ENCODE data around the gene HMGN1.
A peak's percentile ranks its signal among the peaks of the same experiment; 100 is the strongest.

The HMGN1 gene

DNA sequence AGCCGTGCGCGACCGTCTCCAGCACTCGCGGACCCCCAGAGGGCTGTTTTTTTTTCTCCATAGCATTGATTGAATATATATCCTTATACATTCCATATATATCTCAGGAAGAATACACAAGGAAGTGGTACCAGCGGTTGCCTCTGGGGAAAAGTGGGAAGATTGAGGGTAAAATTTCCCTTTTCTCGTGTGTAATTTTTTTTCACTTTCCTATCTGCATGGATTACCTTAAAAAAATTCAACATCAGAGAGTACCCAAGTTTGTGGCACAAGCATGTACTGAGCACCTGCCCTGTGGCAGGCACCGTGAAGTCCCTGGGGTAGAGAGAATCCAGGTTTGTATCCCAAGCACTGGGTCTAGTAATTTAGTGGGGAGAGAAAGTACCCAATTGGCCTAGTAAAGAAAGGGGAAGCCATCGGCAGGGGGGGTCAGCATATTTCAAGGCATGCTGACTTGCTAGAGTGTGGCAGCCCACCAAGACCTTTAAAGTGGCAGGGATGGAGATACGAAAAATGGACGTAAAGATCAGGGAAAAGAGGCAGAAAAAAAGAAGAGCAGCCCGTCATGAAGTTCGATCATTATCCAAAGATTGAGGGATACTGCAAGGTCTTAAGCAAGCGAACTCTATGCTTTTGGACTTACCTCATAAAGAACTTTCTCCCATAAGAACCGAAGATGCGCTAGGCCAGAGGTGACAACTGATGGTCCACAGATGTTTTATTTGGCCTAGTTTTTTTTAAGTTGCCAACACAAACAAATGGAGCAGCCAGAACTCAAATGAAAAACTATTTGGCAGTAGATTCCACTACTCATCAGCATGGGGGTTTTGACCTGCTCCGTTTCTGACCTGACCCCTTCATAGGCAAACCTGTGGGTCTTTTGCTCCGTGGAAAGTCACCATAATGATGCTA, 1.5 kb upstream of the HMGN1 start:
- no peak overlapping the region; the same call in 1 of the 2 replicates for H3K4me3 ChIP-seq (ENCODE audit: control insufficient read depth, low read depth, low read length)
- TF ChIP-seq, protein P1, sequence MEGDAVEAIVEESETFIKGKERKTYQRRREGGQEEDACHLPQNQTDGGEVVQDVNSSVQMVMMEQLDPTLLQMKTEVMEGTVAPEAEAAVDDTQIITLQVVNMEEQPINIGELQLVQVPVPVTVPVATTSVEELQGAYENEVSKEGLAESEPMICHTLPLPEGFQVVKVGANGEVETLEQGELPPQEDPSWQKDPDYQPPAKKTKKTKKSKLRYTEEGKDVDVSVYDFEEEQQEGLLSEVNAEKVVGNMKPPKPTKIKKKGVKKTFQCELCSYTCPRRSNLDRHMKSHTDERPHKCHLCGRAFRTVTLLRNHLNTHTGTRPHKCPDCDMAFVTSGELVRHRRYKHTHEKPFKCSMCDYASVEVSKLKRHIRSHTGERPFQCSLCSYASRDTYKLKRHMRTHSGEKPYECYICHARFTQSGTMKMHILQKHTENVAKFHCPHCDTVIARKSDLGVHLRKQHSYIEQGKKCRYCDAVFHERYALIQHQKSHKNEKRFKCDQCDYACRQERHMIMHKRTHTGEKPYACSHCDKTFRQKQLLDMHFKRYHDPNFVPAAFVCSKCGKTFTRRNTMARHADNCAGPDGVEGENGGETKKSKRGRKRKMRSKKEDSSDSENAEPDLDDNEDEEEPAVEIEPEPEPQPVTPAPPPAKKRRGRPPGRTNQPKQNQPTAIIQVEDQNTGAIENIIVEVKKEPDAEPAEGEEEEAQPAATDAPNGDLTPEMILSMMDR (IDR thresholded peaks at IDR 0.05; ENCODE audit: control insufficient read depth, insufficient read depth, low read depth, low read length, missing control alignments): no peak
- DNase-seq (ENCODE audit: low read depth): no peak

DNA sequence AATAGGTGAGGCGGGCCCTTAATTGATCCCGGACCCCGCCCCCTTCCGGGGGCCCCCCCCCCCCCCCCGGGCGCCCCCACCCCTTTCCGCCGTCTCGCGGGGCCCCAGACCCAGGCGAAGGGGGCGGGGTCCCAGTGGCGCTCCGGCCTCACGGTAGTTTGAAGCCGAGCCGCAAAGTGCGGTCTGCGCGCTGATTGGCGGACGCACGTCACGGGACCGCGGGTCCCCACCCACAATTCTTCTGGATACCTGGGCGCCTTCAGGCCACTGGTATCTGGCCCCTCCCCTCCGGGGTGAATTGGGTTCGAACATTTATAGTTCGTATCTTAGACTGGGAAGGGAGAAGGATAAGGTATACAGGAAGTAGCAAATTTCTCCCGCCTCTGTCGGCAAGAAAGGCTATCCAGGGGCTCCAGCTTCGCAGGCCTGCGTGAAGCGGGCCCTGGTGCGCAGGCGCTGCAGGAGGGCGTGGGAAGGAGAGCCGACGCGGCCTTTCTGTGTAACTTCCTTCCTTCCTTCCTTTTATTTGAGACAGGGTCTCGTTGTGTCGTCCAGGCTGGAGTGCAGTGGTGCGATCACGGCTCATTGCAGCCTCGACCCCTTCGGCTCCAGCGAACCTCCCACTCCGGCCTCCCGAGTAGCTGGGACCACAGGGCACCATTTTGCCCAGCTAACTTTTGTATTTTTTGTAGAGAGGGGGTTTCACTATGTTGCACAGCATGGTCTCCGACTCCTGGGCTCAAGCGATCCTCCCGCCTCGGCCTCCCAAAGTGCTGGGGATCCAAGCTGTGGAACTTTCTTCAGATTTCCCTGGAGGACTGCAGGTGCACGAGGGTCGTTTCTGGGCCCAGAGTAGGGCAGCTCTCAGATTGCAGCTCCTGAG, 564 bp upstream of the HMGN1 start:
- H3K4me3 ChIP-seq (ENCODE audit: control insufficient read depth, low read depth, low read length): peak overlapping the region; percentile 52
- DNase-seq (ENCODE audit: low read depth): peak; percentile 50
- TF ChIP-seq, protein P1 (IDR thresholded peaks at IDR 0.05; ENCODE audit: control insufficient read depth, insufficient read depth, low read depth, low read length, missing control alignments): no peak

DNA sequence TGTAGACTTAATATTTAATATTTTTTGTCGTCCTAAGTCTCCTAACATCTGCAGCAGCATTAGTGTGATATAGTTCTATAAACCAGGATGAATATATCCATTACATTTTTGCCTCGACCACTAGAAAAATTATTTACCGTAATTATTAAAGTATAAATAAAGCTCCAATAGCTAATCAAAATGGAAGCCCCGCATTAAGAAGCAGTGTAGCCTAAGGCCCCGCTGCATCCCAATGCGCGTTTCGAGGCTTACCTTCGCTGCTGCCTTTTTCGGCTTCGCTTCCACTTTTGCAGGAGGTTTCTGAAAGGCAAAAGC, 891 bp downstream of the HMGN1 start:
- TF ChIP-seq, protein P1 (IDR thresholded peaks at IDR 0.05; ENCODE audit: control insufficient read depth, insufficient read depth, low read depth, low read length, missing control alignments): no peak
- no peak for DNase-seq (ENCODE audit: low read depth)
- H3K4me3 ChIP-seq (ENCODE audit: control insufficient read depth, low read depth, low read length): peak overlapping the region; percentile 80

DNA sequence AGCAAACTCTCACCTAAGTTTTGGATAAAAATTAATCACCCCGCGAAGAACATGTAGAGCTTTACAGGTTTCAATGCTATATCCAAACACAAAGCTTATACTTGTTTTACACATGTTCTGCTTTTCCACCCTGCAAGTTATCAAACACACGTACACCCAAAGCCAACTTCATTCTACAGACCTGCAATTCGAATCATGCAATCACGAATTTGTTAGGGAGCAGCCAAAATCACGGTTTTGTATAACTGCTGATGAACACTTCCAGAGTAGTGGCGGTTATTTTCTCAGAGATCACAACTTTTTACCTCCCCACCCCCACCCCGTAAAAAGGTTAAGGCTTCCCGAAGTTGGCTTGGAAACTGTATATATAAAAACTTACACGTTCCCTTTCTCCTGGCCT, 1.4 kb downstream of the HMGN1 start:
- H3K4me3 ChIP-seq (ENCODE audit: control insufficient read depth, low read depth, low read length): peak overlapping the region; percentile 80
- DNase-seq (ENCODE audit: low read depth): no peak
- TF ChIP-seq, protein P1 (IDR thresholded peaks at IDR 0.05; ENCODE audit: control insufficient read depth, insufficient read depth, low read depth, low read length, missing control alignments): no peak

DNA sequence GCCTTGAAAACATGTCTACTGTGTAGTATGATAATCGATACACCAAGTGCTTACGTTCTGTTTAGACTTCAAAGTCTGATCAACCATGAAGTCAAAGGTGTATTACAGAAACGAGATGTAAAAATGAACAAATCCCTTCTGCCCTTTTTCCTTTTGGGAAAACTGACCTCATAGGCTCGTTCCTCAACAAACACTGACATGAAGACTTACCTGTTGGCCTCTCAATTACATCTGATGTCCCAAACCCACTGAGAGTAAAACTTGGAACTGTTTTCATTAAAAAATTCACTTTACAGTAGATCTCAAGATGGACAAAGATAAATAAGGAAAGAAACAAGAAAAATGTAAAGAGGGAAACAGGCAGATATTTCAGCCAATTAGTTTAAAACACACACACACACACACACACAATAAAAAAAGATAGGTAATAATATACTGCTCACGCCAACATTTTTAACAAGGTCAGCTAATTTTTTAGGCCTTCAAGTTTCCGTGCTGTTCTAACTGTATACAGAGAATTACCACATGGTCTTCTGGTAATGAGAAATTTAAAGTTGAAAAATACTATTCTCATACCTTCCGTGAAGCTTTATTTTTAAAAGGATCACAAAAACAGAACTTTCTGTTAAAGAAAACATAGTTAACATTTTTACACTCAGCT, 2.1 kb downstream of the HMGN1 start:
- no peak overlapping the region for H3K4me3 ChIP-seq (ENCODE audit: control insufficient read depth, low read depth, low read length)
- TF ChIP-seq, protein P1 (IDR thresholded peaks at IDR 0.05; ENCODE audit: control insufficient read depth, insufficient read depth, low read depth, low read length, missing control alignments): no peak
- DNase-seq (ENCODE audit: low read depth): no peak

DNA sequence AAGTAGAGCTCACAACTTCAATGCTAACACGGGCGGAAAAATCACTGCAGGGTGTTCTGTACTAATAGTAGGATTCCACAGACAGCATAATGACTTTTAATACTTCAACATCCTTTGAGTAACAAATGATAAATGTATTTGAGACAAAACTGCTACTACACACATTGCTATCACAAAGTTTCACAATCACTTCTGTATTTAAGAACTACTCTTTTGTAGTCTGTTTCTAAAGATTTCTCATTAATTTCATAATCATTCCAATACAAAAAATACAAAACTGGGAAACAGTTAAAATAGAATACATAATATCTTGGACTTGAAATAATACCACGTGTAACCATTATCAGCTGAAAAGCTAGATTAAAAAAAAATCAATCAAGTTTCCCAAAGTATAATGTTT, 2.7 kb downstream of the HMGN1 start:
- no peak for DNase-seq (ENCODE audit: low read depth)
- TF ChIP-seq, protein P1 (IDR thresholded peaks at IDR 0.05; ENCODE audit: control insufficient read depth, insufficient read depth, low read depth, low read length, missing control alignments): no peak
- no peak overlapping the region for H3K4me3 ChIP-seq (ENCODE audit: control insufficient read depth, low read depth, low read length)

Data from AG09309 (cell line).